ENCODE measurements around the gene WT1.

Gene WT1

DNA sequence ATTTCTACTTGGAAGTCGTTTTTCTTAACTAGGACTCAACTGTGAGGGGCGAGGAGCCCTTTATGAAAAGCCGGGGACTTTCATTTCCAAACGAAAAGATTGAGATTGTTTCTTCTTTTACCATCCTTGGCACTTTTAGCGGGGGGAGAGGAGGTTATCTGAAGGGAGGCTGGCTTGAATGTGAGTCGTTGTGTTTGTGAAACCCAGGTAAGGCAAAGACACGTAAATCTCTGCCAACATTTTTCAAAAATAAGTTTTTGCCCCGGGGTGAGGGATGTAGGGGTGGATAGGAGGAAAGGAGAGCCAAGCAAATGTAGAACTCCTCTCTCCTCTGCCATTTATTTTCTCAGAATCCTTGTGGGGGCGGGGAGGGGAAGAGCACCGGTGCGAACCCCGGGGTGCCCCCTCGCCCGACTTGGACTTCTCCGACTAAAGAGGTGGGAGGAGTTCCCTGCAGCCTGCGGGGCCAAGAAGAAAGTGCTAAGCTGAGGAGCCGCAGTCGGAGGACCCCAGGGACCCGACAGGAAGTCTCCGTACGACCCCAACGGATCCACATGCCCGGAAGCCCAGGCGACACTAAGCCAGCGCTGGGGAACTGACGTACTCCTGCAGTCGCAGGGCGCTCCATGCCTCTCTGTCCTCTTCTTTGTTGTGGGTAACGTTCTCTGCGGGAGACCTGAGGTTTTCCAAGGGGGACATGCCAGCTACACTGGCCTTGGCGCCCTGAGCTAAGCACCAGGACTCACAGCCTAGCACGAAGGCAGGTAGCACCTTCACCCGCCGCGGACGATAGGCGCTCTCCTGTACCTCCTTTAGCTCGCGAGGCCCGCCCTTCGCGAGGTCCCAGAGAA is 2.4 kb upstream of the WT1 start:
- DNase-seq = no peak

DNA sequence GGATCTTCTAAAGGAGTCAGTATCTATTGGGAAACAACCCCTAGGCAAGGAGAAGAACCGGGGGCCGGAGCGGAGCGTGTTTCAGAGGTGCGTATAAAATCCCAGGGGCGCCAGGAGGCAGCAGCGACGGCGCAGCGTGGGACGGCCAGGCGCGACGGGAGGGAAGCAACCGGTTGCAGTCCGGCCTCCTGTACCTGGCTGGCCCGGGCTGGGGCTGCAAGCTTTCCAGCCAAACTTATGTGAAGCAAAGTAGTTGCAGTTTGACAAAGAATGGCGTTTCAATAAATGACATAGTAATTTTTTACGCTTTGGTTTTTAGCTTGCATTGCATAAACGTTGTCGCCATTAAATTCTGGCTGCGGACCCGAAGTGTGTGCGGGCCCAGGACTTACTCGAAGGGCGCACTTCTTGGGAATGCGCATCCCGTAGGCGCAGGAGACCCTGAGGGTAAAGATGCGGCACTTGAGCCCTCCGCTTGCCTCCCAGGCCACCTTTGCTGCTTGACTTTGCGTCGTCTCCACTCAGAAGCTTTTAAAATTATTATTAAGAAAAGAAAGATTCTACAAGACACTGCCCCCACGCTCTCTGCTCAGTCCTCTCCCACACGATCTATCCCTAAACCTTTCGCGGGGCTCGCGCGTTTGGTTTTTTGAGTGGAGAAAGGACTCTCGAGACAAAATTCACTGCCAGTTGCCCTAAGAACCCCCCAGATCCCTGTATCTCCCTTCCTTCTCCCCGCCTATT is 1.6 kb upstream of the WT1 start:
- no peak for DNase-seq

- DNase-seq = no peak
Measured at GRCh38 chr11:32435942-32436750, 807 bp upstream of the WT1 start.

DNA sequence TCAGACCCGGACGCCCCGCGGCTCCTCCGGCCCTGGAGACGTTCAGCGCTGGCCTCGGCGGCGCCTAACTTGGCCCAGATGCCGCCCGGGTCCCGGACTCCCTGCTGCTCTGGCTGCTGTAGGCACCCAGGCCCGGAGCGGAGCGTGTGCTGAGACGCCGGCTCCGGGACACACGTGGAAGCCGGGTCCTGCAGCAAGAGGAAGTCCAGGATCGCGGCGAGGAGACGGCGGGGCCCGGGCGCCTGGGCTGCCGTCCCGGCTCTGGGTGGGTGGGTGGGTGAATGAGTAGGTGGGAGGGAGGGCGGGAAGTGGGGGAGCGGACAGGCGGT is 223 bp downstream of the WT1 start:
- DNase-seq = no peak

- DNase-seq = no peak
Measured at GRCh38 chr11:32434356-32435151, 785 bp downstream of the WT1 start.

GRCh38 chr11:32433914-32434355 is 1.4 kb downstream of the WT1 start:
- no peak for DNase-seq

DNA sequence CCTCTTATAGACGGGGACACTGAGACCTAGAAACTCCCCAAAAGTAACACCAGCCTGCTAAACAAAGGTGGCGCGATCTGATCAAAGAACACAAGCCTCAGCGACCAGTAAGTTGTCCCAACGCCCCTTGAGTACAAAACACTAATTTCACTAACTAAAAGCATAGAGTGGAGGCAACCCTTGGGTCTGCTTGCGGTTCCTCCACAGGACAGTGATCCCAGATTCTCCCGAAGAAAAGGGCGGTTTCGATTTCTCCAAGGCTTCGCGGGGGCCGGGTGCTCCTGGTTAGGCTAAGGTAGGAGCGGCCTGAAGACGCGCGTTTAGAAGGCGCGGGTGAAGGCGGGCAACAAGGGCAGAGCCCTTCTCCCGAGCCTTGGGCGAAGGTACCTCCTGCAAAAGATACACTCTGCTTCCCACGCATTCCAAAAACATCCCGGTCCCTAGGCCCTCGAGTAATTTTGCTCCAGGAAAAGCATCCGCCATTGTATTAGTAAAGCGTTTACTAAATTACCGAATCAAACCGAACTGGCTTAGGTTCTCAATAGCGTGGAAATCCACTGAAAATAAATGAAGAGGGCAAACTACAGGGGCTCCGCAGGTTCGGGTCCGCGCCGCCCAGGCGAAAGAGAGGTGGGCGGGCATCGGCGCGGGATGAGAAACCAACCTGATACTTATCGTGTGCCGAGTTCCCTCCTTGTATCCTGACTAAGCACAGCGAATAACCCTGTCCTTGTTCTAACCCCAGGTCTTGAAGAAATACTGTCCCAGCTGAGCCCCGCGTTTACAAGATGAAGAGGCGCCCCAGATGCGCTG is 2.0 kb downstream of the WT1 start:
- DNase-seq = no peak

- no peak for DNase-seq
Measured at GRCh38 chr11:32432565-32432964, 2.8 kb downstream of the WT1 start.

- DNase-seq = no peak
Measured at GRCh38 chr11:32430568-32431381, 4.6 kb downstream of the WT1 start.

DNA sequence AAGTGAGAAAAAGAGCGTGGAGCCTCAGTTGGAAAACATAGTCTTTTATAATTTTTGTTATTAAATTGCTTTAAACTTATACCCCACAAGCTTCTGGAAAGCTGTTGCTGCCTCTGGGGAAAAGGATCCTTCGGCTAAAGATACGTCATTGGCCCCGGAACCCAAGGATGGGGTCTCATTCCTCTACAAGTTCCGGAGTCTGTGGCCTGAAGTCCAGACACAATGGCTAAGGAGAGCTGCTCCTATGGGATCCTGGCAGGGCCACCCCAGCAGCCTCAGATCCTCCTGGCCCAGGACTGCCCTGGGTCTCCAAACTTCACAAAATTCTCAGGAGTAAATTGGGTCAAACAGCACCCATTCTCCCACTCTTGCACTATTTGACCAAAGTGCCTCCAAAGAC is 5.9 kb downstream of the WT1 start:
- DNase-seq = no peak

GRCh38 chr11:32428665-32429303 is 6.6 kb downstream of the WT1 start:
- DNase-seq = no peak

- DNase-seq = no peak
Measured at GRCh38 chr11:32427935-32428664, 7.2 kb downstream of the WT1 start.

- no peak for DNase-seq
Measured at GRCh38 chr11:32427616-32427934, 7.8 kb downstream of the WT1 start.

DNA sequence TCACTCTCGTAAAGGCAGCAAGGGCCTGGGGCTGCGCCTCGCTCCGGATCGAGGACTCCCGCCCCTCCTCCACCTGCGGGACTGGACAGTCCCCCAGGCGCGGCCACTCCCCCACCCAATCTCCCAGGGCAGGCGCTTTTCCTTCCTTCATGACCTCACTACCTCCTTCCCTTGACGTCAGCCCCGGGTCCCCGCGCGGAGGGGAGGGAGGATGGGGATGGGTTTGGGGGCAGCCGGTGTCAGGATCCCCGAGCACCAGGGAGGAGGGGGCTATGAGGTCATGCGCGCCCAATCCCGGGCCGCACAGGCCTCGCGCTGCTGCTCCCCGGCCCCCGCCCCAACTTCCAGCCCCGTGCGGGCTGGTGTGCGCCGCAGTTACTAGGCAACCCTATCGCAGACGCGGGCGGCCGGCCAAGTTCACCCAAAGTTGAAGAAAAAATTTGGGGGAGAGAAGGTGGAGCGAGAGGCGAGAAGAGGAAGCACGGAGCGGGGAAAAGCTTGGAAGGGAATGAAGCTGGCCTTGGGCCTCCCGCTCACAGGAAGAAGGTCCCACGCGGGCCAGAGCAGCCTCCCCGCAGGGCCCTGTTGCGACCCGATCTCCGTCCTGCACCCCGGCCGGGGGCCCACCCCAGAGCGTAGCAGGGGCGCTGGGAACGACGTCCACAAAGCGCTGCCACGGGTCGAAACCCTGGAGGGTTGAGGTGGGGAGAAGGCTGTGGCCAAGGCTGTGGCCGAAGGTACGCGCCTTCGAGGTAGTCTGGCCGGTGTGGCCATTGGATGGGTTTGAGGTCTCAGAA is 8.3 kb downstream of the WT1 start:
- DNase-seq = no peak

- no peak for DNase-seq
Measured at GRCh38 chr11:32426192-32426591, 9.1 kb downstream of the WT1 start.

- DNase-seq = no peak
Measured at GRCh38 chr11:32425761-32426160, 9.6 kb downstream of the WT1 start.

DNA sequence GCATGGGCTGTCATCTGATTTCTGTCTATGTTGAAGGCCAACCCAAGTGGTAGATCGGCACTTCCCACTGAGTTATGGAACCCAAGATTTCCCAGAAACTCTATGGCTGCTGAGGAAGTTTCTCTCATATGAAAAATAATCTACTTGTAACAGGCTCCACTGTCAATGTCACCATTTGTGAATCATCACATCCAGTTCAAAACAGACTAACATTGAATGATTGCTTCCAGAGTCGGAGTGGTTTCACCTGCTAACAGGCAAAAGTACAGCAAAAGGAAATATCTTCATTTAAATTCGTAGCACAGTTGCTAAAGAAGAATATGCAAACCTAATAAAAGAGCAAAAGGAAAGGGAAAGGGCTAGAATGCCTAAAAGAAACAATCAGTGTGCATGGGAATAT is 12.8 kb downstream of the WT1 start:
- no peak for DNase-seq

DNA sequence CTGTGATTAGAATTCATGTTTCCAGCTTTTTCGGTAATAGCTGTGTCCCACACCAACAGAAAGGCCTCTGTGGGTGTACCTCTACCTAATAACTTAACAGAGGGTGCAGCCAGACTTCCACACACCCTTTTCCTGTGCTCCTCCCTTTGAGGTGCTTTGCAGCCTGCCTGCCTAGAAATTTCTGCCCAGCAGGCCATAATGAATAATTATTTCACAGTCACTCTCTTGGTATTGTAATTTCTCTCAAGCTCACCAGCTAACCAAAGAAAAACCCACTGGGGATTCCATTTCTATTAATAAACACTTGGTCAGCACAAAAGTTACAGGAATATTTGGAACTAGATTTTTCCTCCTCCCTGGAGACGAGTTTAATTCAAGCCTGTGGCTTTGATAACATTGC is 13.3 kb downstream of the WT1 start:
- no peak for DNase-seq
